ENCODE results near the gene MAML1. TPM values are rescaled to one million over a fixed set of nuclear protein-coding genes. Genes with fewer than 3 reads are reported as not detected.

MAML1 gene
- total and polyA plus RNA-seq, 2 donors (not counting 1 experiment from before 2014, with no cell fraction given), result 6.4 to 7.5 TPM

- Histone ChIP-seq H3K27me3 (ENCODE audit: control insufficient read depth, insufficient read depth, low read length) (no peaks in the 10 kb centered on the region), H3K27ac (ENCODE audit: insufficient read depth, low read length) (no peak overlapping the region), H3K9me3 (ENCODE audit: control insufficient read depth, insufficient read depth, low read depth, low read length) (no peaks in the 10 kb centered on the region), H3K9ac (ENCODE audit: insufficient read depth, low read length) (no peak overlapping the region), H3K4me2 (ENCODE audit: extremely low read depth, insufficient read depth, low read length) (no peak overlapping the region), H3K4me1 (ENCODE audit: control insufficient read depth, extremely low read depth, insufficient read depth, low read length) (peaks cover 3% of the 10 kb centered on the region), H4K20me1 (ENCODE audit: control insufficient read depth, extremely low read depth, insufficient read depth, low read length) (no peaks in the 10 kb centered on the region), H3K79me2 (ENCODE audit: control insufficient read depth, insufficient read depth, low read length) (peaks cover 13% of the 10 kb centered on the region), H3K4me3 (replicated peaks in 1 of 4; ENCODE audit: control extremely low read depth in 1 of 4, insufficient read depth in 1 of 4, low read depth in 3 of 4, low read length in 4 of 4) (no peak overlapping the region), H2AFZ (ENCODE audit: low read length) (no peak overlapping the region), H3K36me3 (ENCODE audit: control insufficient read depth, insufficient read depth, low read length) (peaks cover 11% of the 10 kb centered on the region)
- TF ChIP-seq EZH2 (IDR thresholded peaks at IDR 0.05; ENCODE audit: low read length, missing control alignments) (no peak), CTCF (conservative IDR thresholded peaks at IDR 0.05 in 1 of 2, IDR thresholded peaks at IDR 0.05 in 1 of 2; ENCODE audit: low read depth in 1 of 2, low read length in 2 of 2) (no peak)
- DNase-seq (ENCODE audit: low read depth in 2 of 2), result no peak
These were observed 3.3 kb upstream of the MAML1 start for GRCh38 chr5:179729303-179729702.

GRCh38 chr5:179729727-179730126 lies 2.9 kb upstream of the MAML1 start:
- H3K27ac ChIP-seq (ENCODE audit: insufficient read depth, low read length), result no peak overlapping the region
- H3K36me3 ChIP-seq (ENCODE audit: control insufficient read depth, insufficient read depth, low read length), result peaks cover 7% of the 10 kb centered on the region

DNA sequence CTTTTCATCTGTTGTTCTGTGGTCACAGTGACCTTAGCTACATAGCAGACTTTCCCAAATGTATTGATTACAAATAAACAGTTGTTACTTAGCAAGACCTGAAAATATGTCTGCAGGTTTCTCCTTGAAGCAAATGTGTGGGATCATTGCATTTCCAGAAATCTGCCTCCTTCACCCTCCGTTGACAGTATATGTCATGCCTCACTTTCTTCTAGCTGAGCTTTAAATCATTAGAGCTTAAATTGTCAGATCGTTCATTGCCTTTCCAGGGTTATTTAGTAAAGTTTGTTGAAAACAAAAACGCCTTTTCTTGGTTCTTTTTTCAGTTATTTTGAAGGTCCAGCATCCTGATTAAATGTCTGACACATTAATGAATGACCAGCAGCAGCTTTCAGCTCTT lies 2.3 kb upstream of the MAML1 start:
- TF ChIP-seq EZH2 (IDR thresholded peaks at IDR 0.05; ENCODE audit: low read length, missing control alignments) (no peak), CTCF (conservative IDR thresholded peaks at IDR 0.05 in 1 of 2, IDR thresholded peaks at IDR 0.05 in 1 of 2; ENCODE audit: low read depth in 1 of 2, low read length in 2 of 2) (no peak)
- no peak overlapping the region for H3K27ac ChIP-seq (ENCODE audit: insufficient read depth, low read length)
- no peak overlapping the region for H2AFZ ChIP-seq (ENCODE audit: low read length)
- H3K9ac ChIP-seq (ENCODE audit: insufficient read depth, low read length), result no peak overlapping the region
- H3K79me2 ChIP-seq (ENCODE audit: control insufficient read depth, insufficient read depth, low read length), result peaks cover 24% of the 10 kb centered on the region
- no peaks in the 10 kb centered on the region for H3K9me3 ChIP-seq (ENCODE audit: control insufficient read depth, insufficient read depth, low read depth, low read length)
- peaks cover 3% of the 10 kb centered on the region for H3K4me1 ChIP-seq (ENCODE audit: control insufficient read depth, extremely low read depth, insufficient read depth, low read length)
- no peaks in the 10 kb centered on the region for H4K20me1 ChIP-seq (ENCODE audit: control insufficient read depth, extremely low read depth, insufficient read depth, low read length)
- no peak for DNase-seq (ENCODE audit: low read depth in 2 of 2)
- no peak overlapping the region for H3K4me3 ChIP-seq (replicated peaks in 1 of 4; ENCODE audit: control extremely low read depth in 1 of 4, insufficient read depth in 1 of 4, low read depth in 3 of 4, low read length in 4 of 4)
- H3K4me2 ChIP-seq (ENCODE audit: extremely low read depth, insufficient read depth, low read length), result no peak overlapping the region
- no peaks in the 10 kb centered on the region for H3K27me3 ChIP-seq (ENCODE audit: control insufficient read depth, insufficient read depth, low read length)
- H3K36me3 ChIP-seq (ENCODE audit: control insufficient read depth, insufficient read depth, low read length), result peaks cover 6% of the 10 kb centered on the region

More at GRCh38 chr5:179729727-179730126, 2.9 kb upstream of the MAML1 start:
- H3K27me3 ChIP-seq (ENCODE audit: control insufficient read depth, insufficient read depth, low read length), result no peaks in the 10 kb centered on the region
- DNase-seq (ENCODE audit: low read depth in 2 of 2), result no peak
- TF ChIP-seq CTCF (conservative IDR thresholded peaks at IDR 0.05 in 1 of 2, IDR thresholded peaks at IDR 0.05 in 1 of 2; ENCODE audit: low read depth in 1 of 2, low read length in 2 of 2) (no peak), EZH2 (IDR thresholded peaks at IDR 0.05; ENCODE audit: low read length, missing control alignments) (no peak)
- no peak overlapping the region for H3K4me2 ChIP-seq (ENCODE audit: extremely low read depth, insufficient read depth, low read length)
- H3K9ac ChIP-seq (ENCODE audit: insufficient read depth, low read length), result no peak overlapping the region
- peaks cover 3% of the 10 kb centered on the region for H3K4me1 ChIP-seq (ENCODE audit: control insufficient read depth, extremely low read depth, insufficient read depth, low read length)
- H4K20me1 ChIP-seq (ENCODE audit: control insufficient read depth, extremely low read depth, insufficient read depth, low read length), result no peaks in the 10 kb centered on the region
- H3K79me2 ChIP-seq (ENCODE audit: control insufficient read depth, insufficient read depth, low read length), result peaks cover 18% of the 10 kb centered on the region
- H3K4me3 ChIP-seq (replicated peaks in 1 of 4; ENCODE audit: control extremely low read depth in 1 of 4, insufficient read depth in 1 of 4, low read depth in 3 of 4, low read length in 4 of 4), result no peak overlapping the region
- no peak overlapping the region for H2AFZ ChIP-seq (ENCODE audit: low read length)
- no peaks in the 10 kb centered on the region for H3K9me3 ChIP-seq (ENCODE audit: control insufficient read depth, insufficient read depth, low read depth, low read length)
